Kidney (tissue), 14 donors: ENCODE measurements around the gene OR2AK2. TPM values are rescaled to one million over a fixed set of nuclear protein-coding genes. Genes with fewer than 3 reads are reported as not detected.

Experiments
- DNase-seq, 5 donors: peaks; one replicate each; pipeline ENCODE4 v3.0.0-alpha.2; 2013 to 2020
- FAIRE-seq: peaks from 2 replicates; lab custom pipeline; 2012; peaks lifted over from hg19 to GRCh38; lab: Jason Lieb, UNC
- H3K27ac ChIP-seq, 2 donors: one replicate each; pipeline ENCODE4 v1.7.0; 2013; ENCODE audit warnings: low read depth in 2 of 2, low read length in 2 of 2, inconsistent platforms in 1 of 2
- H3K27me3 ChIP-seq: one replicate; pipeline ENCODE4 v1.7.1; 2013; ENCODE audit warnings: low read length, inconsistent platforms; ENCODE audit not compliant: control insufficient read depth, insufficient read depth
- H3K36me3 ChIP-seq, 3 donors: one replicate each; pipeline versions ENCODE4 v1.7.0 to v1.7.1; 2013; ENCODE audit warnings: low read length in 3 of 3, control low read depth in 1 of 3, inconsistent platforms in 1 of 3; ENCODE audit not compliant: insufficient read depth in 3 of 3, control insufficient read depth in 2 of 3
- H3K4me1 ChIP-seq, 3 donors: one replicate each; pipeline versions ENCODE4 v1.7.0 to v1.7.1; 2013; ENCODE audit warnings: low read length in 3 of 3, inconsistent platforms in 1 of 3, low read depth in 1 of 3; ENCODE audit not compliant: control insufficient read depth in 2 of 3, insufficient read depth in 2 of 3
- H3K4me3 ChIP-seq, 3 donors: one replicate each; pipeline versions ENCODE4 v1.7.0 to v1.8.1; 2013; ENCODE audit warnings: low read length in 3 of 3, control low read depth in 1 of 3, inconsistent platforms in 1 of 3
- H3K9ac ChIP-seq, 3 donors: one replicate each; pipeline versions ENCODE4 v1.7.0 to v1.7.1; 2013; ENCODE audit warnings: low read length in 3 of 3, control low read depth in 1 of 3, inconsistent platforms in 1 of 3
- H3K9me3 ChIP-seq, 3 donors: one replicate each; pipeline versions ENCODE4 v1.7.0 to v1.7.1; 2013; ENCODE audit warnings: low read length in 3 of 3, control low read depth in 1 of 3, inconsistent platforms in 1 of 3; ENCODE audit not compliant: control insufficient read depth in 2 of 3, insufficient read depth in 1 of 3
- intact Hi-C: fragments of 100-400 bp; cut with DNase I; formaldehyde crosslinking; loops from one replicate; pipeline ENCODE4 v1.11.1; 2022
- polyA plus RNA-seq: library from polyadenylated mRNA; stranded (reverse); fragments of 350-450 nt; fragmentation: Illumina TruSeq; extraction: RNeasy Lipid Tissue Mini Kit (QIAGEN cat#74804); gene quantifications from one replicate; pipeline ENCODE4 v1.2.3, GENCODE V29; 2014; ENCODE audit warnings: low read depth, low replicate concordance; ENCODE audit not compliant: insufficient read depth
- total RNA-seq: library from RNA; stranded (reverse); fragmentation: NEBNext Ultra II Directional; extraction: Animal tissue kit (Norgen Biotek cat#: 25700); gene quantifications from one replicate; pipeline ENCODE4 v1.2.1, GENCODE V29; 2021
- TF ChIP-seq, protein P1 (sequence below): IDR thresholded peaks from 3 replicates; pipeline ENCODE4 v1.5.1; 2012; ENCODE audit warnings: mild to moderate bottlenecking, moderate library complexity, borderline replicate concordance; ENCODE audit not compliant: insufficient read depth; ENCODE audit errors: extremely low read depth
- donor health status: control.
- donor health status: control.
- donor health status: control.
- donor health status: control.
- donor health status: control.
- donor health status: DM: yes; HTN: yes; CAD: no.
- donor health status: Normal renal cell carcinoma (clear cell type).

Gene OR2AK2
- total and polyA plus RNA-seq, 2 donors from 2014 or later, result not detected

GRCh38 chr1:247962911-247963588, 2.0 kb upstream of the OR2AK2 start:
- Histone ChIP-seq H3K27ac (no peak overlapping the region), H3K27me3 (no peaks in the 10 kb centered on the region), H3K4me1 (no peaks in the 10 kb centered on the region), H3K9me3 (no peaks in the 10 kb centered on the region), H3K36me3 (no peaks in the 10 kb centered on the region), H3K9ac (no peak overlapping the region), H3K4me3 (no peak overlapping the region)
- no peak for FAIRE-seq
- TF ChIP-seq, protein P1, sequence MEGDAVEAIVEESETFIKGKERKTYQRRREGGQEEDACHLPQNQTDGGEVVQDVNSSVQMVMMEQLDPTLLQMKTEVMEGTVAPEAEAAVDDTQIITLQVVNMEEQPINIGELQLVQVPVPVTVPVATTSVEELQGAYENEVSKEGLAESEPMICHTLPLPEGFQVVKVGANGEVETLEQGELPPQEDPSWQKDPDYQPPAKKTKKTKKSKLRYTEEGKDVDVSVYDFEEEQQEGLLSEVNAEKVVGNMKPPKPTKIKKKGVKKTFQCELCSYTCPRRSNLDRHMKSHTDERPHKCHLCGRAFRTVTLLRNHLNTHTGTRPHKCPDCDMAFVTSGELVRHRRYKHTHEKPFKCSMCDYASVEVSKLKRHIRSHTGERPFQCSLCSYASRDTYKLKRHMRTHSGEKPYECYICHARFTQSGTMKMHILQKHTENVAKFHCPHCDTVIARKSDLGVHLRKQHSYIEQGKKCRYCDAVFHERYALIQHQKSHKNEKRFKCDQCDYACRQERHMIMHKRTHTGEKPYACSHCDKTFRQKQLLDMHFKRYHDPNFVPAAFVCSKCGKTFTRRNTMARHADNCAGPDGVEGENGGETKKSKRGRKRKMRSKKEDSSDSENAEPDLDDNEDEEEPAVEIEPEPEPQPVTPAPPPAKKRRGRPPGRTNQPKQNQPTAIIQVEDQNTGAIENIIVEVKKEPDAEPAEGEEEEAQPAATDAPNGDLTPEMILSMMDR, result no peak
- intact Hi-C loops, result no loop called here
- DNase-seq, result no peak

- H3K27me3 ChIP-seq, result no peaks in the 10 kb centered on the region
- TF ChIP-seq, protein P1, result no peak
- H3K9ac ChIP-seq, result no peak overlapping the region
- no peak overlapping the region for H3K27ac ChIP-seq
- no peaks in the 10 kb centered on the region for H3K9me3 ChIP-seq
- DNase-seq (no peak), FAIRE-seq (no peak)
- H3K4me1 ChIP-seq, result no peaks in the 10 kb centered on the region
- H3K36me3 ChIP-seq, result no peaks in the 10 kb centered on the region
- intact Hi-C loops, result no loop called here
- no peak overlapping the region for H3K4me3 ChIP-seq
Measured at GRCh38 chr1:247966532-247967204, 1.6 kb downstream of the OR2AK2 start.

- DNase-seq (no peak), FAIRE-seq (no peak)
Measured at GRCh38 chr1:247992986-247993385, 28.0 kb downstream of the OR2AK2 start.

More at GRCh38 chr1:247992986-247993385, 28.0 kb downstream of the OR2AK2 start:
- TF ChIP-seq, protein P1, result no peak
- Histone ChIP-seq H3K4me3 (no peak overlapping the region), H3K9ac (no peak overlapping the region), H3K9me3 (no peaks in the 10 kb centered on the region), H3K36me3 (no peaks in the 10 kb centered on the region), H3K4me1 (no peaks in the 10 kb centered on the region), H3K27ac (no peak overlapping the region), H3K27me3 (no peaks in the 10 kb centered on the region)
- intact Hi-C loops, result no loop called here
